GM12891 (cell line): Measurements from ENCODE around the gene SLC25A26.

Source experiments
- DNase-seq: peaks from one replicate; pipeline ENCODE4 v3.0.0; 2011; ENCODE audit warnings: low spot score; ENCODE audit not compliant: insufficient read length
- FAIRE-seq: peaks from 2 replicates; lab custom pipeline; 2011; peaks lifted over from hg19 to GRCh38; lab: Jason Lieb, UNC
- PAX5 ChIP-seq: IDR thresholded peaks from 2 replicates; pipeline ENCODE4 v1.6.1; 2011; ENCODE audit warnings: low read length, moderate library complexity, mild to moderate bottlenecking; ENCODE audit not compliant: insufficient read depth, severe bottlenecking
- POLR2A ChIP-seq: IDR thresholded peaks from 2 replicates; pipeline ENCODE4 v1.6.1; 2011; ENCODE audit warnings: low read depth, low read length, control low read depth
- POLR2AphosphoS5 ChIP-seq: IDR thresholded peaks from 2 replicates; pipeline ENCODE4 v1.6.1; 2011; ENCODE audit warnings: low read depth, low read length, control low read depth
- POU2F2 ChIP-seq: IDR thresholded peaks from 2 replicates; pipeline ENCODE4 v1.6.1; 2011; ENCODE audit warnings: low read depth, mild to moderate bottlenecking, control low read depth, low read length, moderate library complexity
- SPI1 ChIP-seq: IDR thresholded peaks from 2 replicates; pipeline ENCODE4 v1.6.1; 2011; ENCODE audit warnings: low read depth, low read length, control low read depth
- TAF1 ChIP-seq: IDR thresholded peaks from 2 replicates; pipeline ENCODE4 v1.6.1; 2011; ENCODE audit warnings: low read depth, low read length, control low read depth

The SLC25A26 gene

DNA sequence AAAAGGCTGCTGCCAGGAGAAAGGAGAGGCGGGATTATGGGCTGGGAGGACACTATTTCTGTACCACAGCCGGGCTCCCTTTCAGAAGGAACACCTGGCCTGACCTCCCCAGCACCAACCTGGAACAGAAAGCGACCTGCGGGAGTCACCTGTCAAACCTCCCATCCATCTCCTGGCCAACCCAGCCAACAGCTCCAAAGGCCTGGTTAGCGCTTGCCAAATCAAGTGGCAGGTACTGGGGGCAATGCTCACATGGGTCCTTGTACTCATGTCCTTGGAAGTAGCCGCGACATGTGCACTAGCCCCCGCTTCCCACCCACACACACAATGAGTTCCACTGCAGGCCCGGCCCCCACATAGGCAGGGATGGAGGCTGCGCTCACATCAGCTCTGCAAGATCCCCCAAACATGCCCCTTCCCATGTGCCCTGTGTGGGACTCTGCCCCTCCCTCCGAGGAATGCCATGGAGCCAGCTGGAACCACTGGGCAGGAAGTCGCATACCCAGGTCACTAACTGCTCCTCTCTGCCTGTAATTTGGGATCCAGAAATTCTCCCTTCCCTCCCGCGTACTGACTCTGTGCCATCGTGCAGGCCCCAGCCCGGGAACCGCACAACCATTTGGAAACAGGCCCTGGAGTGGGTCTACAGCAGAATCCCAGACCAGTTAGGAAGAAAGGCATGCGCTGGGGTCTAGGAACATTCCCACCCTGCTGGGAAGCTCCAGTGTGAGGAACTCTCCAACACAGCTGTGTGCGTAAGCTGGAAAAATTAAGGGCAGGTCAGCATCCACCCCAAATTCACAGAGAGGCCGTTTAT is 181.1 kb downstream of the SLC25A26 start:
- no peak for TF ChIP-seq POLR2AphosphoS5
- TF ChIP-seq POLR2A: no peak
- no peak for TF ChIP-seq TAF1
- no peak for TF ChIP-seq POU2F2
- no peak for TF ChIP-seq PAX5
- no peak for TF ChIP-seq SPI1
- FAIRE-seq (no peak), DNase-seq (no peak)

- DNase-seq: no peak
These were observed 181.9 kb downstream of the SLC25A26 start for GRCh38 chr3:66402596-66403290.

DNA sequence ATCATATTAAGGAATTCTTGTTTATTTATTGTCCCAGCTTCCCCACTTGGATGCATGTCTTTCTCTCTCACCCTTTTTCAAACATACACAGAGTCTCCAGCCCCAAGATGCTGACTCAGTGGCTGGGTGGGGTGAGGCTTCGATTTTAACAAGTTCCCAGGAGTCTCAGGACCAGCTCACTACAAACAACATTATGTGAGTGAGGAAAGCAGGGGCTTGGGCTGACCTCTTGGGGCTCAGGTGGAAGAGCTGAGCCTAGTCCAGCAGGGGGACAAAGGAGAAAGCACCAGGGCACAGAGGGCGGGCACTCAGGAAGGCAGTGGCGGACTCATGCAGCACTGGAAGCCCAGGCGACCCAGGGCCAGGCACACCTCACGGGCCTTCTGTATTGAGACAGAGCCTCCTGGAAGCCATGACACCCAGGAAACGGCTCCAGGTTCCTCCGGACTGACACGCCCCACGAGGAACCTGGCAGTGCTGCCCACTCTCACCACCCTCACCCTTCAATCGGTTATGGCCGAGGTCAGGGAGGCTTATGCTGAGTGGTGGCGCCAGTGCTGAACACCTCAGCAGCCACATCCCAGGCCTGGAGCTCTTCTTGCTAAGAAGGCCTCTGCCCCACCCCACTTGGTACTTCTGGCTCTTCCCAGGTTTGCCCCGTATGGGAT is 182.7 kb downstream of the SLC25A26 start:
- no peak for TF ChIP-seq POLR2A
- no peak for TF ChIP-seq SPI1
- no peak for TF ChIP-seq POLR2AphosphoS5
- FAIRE-seq (no peak), DNase-seq (no peak)

More at GRCh38 chr3:66402596-66403290, 181.9 kb downstream of the SLC25A26 start:
- no peak for FAIRE-seq
- no peak for TF ChIP-seq SPI1
- no peak for TF ChIP-seq POLR2A
- no peak for TF ChIP-seq POU2F2
- TF ChIP-seq TAF1: no peak

DNA sequence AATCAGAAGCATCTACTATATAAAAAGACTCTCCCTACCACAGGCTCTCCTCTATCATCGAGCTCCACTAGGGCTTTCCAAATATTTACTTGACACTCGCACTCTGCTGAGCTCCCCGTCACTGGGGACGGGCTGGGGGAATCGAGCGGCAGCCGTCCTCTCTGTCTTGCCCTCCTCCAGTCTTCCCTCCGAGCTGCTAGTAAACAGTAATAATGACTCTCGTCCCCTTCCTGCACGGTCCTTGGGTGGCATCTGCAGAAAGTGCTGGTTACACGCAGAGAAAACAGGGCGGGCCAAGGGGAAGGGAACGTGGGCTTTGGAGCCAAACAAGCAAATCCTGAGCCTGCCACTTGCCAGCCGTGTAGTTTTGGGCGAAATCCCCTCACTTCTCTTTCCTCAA is 183.4 kb downstream of the SLC25A26 start:
- no peak for FAIRE-seq
- no peak for DNase-seq
- TF ChIP-seq TAF1 (no peak), POLR2A (no peak), POLR2AphosphoS5 (no peak), PAX5 (no peak), SPI1 (no peak), POU2F2 (no peak)

GRCh38 chr3:66404903-66405700 is 184.3 kb downstream of the SLC25A26 start:
- FAIRE-seq (no peak), DNase-seq (no peak)
- TF ChIP-seq POLR2A: no peak
- no peak for TF ChIP-seq TAF1
- TF ChIP-seq PAX5: no peak
- TF ChIP-seq POLR2AphosphoS5: no peak
- TF ChIP-seq POU2F2: no peak
- TF ChIP-seq SPI1: no peak

DNA sequence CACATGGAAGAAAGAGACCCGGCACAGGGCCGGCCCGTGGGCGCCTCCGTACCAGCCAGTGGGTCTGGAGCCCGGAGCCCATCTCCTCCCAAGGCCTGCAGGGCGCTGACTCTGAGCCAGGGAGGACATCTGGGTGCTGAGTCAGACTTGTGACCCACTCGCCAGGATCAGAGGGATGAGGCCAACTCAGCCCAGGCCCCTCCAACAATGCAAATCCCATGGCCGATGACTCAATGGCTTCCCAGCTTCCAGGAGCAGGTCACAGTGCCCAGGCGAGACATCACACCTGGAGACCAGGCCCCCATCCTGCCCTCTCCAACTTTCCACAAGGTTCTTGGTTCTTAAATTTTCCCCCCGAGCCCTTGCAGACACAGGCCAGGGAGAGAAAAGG is 184.9 kb downstream of the SLC25A26 start:
- DNase-seq (no peak), FAIRE-seq (no peak)
- TF ChIP-seq TAF1 (no peak), POLR2A (no peak), POLR2AphosphoS5 (no peak), POU2F2 (no peak), SPI1 (no peak), PAX5 (no peak)

DNA sequence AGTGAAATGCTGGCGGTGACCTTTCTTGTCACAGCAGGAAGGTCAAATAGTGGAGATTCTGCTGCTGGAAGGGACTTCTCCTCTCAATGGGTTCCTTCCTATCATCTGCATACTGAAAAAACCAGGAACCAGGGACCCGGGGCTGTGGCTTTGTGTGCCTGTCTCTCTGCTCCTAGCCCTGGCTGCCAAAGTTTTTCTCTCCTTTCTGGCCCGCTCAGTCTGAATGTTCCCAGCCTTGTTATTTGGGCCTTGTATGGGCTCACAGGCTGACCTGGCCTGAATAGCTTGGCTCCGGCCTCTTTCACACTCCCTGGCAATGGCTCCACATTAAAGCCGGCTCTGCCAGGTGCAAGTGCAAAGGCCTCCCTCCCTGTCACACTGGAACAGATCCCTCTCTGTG is 185.4 kb downstream of the SLC25A26 start:
- FAIRE-seq: no peak
- no peak for TF ChIP-seq POLR2AphosphoS5
- TF ChIP-seq SPI1: no peak
- TF ChIP-seq POLR2A: no peak
- no peak for TF ChIP-seq POU2F2
- TF ChIP-seq TAF1: no peak
- no peak for TF ChIP-seq PAX5
- no peak for DNase-seq

- FAIRE-seq (no peak), DNase-seq (no peak)
- no peak for TF ChIP-seq POLR2AphosphoS5
- TF ChIP-seq PAX5: no peak
- TF ChIP-seq TAF1: no peak
- TF ChIP-seq SPI1: no peak
- TF ChIP-seq POU2F2: no peak
- no peak for TF ChIP-seq POLR2A
These were observed 186.2 kb downstream of the SLC25A26 start for GRCh38 chr3:66406831-66407610.
